ENCODE measurements around the gene ZNF679.
"Not testable (repeated sequence)": the region's sequence is repeated elsewhere in the genome, so short reads cannot be mapped to it uniquely, and the experiment has no call there.

The ZNF679 gene

DNA sequence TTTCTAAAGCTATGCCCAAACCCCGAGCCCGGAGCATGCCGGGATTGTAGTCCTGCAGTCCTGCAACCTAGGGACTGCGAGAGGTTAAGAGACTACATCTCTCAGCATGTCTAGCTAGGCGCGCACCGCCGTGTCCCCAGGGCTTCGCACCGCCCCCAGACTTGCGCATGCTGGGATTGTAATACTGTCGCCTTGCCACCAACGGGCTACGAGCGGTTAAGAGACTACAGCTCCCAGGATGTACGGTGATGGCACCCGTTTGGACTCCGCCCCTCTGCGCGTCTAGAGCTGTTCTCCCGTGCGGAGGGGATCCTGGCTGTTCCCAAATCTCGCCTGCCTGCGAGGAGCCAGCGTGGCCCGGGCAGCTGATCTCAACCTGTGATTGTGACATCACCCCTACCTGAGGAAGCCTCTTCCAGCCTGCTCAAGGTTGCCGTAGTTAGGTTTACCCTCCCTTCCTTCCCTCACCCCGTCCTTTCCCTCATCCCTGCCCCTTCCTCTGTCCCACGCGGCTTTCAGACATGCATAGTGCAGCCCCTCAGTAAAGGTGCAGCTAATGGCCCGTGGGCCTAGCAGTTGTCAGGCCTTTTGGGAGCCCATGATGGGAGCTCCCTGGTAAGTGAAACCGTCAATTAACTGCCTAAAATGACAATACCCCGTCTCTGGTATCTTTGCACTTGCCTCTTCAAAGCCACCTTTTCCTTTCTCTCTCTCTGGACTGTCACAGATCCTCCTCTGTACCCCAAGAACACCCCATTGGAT, 79.2 kb downstream of the ZNF679 start:
- in situ Hi-C loops (cut with HindIII; ENCODE audit: low pct_ligation_motif_present, low pct_unique_long_range_greater_than_20kb, low sequenced_read_pairs): no loop called here
- DNase-seq: no peak

DNA sequence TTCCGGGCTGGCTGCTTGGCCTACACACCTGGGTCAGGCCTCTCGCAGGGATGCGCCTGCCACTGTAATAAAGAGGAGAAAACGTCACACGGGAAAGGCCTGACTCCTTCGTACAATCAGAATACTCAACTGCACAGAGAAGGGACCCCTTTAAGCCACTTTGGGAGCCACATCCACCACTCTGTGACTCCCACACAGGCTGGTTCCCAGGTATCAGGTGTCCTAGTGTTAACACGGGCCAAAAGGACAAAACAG, 79.7 kb downstream of the ZNF679 start:
- DNase-seq: no peak
- in situ Hi-C loops (cut with HindIII; ENCODE audit: low pct_ligation_motif_present, low pct_unique_long_range_greater_than_20kb, low sequenced_read_pairs): no loop called here

DNA sequence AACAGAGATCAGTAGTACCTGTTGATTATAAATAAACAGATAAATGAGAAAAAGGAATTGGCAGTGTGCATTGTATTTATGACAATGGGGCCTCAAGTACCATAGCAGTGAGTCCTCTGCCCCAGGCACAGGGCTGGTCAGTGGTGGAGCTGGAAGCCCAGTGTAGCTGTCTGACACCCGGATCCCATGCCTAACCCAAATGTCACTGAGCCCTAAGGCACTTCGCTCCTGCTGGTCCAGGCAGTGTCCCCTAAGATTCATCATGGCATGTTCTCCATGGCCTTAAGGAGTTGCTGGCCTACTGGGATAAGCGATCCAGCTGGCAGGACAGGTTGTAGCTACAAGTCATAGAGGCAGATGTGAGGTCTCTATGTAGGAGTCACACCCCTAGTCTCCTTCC, 82.2 kb downstream of the ZNF679 start:
- no peak for DNase-seq
- in situ Hi-C loops (cut with HindIII; ENCODE audit: low pct_ligation_motif_present, low pct_unique_long_range_greater_than_20kb, low sequenced_read_pairs): no loop called here

DNA sequence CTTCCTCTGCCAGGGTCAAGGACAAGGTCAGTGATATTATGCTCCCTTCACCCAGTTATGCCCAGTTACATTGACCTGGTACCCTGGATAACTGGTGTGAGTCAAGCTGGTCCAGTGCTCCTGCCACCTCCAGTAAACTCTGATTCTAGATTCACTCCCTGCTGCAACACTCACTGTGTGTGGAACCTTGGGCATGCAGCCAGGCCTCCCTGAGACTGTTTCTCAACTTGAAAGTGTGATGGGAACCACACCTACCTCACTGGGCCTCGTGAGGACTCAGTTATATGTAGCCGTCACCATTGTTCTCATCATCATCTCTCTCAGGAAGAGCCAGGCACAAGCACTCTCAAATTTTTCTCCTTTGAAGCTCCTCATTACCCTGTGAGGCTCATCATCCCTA, 84.6 kb downstream of the ZNF679 start:
- in situ Hi-C loops (cut with HindIII; ENCODE audit: low pct_ligation_motif_present, low pct_unique_long_range_greater_than_20kb, low sequenced_read_pairs): no loop called here
- no peak for DNase-seq

- in situ Hi-C loops (cut with HindIII; ENCODE audit: low pct_ligation_motif_present, low pct_unique_long_range_greater_than_20kb, low sequenced_read_pairs): no loop called here
- no peak for DNase-seq
Observed at GRCh38 chr7:64313740-64314491, 85.6 kb downstream of the ZNF679 start, which contains the start of gene ZNF736. Gene ZNF736, plus strand, starts transcription at chr7:64313961. Its CDS starts 190 bp downstream, at chr7:64314151.

DNA sequence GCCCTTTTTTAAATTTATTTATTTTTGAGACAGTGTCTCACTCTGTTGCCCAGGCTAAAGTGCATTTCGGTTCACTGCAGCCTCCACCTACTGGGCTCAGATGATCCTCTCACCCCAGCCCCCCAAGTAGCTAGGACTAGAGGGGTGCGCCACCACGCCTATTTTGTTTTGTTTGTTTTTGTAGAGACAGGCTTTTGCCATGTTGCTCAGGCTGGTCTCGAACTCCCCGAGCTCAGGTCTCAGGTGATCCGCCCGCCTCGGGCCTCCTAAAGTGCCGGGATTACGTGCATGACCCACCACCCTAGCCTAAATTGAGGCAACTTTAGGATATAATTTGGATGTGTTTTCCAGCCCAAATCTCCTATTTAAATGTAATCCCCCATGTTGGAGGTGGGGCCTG, 86.3 kb downstream of the ZNF679 start:
- in situ Hi-C loops (cut with HindIII; ENCODE audit: low pct_ligation_motif_present, low pct_unique_long_range_greater_than_20kb, low sequenced_read_pairs): no loop called here
- DNase-seq: no peak

DNA sequence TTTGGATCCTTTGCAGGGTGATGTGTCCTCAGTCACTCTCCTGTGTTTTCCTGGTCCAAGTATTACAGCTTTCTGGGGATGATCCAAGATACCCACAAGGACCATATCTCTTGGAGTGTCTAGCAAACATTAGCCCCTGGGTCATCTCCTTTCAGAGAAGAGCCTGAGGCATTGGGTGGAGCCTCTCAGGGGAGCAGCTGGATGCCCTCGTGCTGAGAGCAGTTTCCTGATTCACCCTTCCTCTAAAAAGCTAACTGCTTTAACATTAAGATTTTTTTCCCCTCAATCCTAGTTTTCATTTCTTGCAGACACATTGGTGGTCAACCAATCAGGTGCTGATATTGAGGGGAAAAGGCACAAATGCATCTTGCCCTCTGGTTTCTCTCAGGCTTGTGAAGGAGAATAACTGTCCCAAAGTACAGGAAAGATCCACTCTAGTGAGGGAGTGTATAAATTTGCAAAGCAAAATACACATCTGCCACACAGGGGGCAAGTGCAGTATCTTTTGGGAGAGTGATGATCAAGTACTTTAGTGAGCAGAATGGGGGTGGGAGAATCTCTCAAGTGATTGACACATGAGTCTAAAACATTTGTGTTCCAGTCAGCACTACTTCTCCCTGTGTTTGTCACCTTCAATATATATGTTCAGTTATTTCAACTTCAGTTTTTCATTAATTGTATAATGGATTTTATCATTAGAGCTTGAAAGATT, 87.9 kb downstream of the ZNF679 start:
- in situ Hi-C loops (cut with HindIII; ENCODE audit: low pct_ligation_motif_present, low pct_unique_long_range_greater_than_20kb, low sequenced_read_pairs); DNase-seq: not testable (repeated sequence)
